Natural killer cell (primary cell): ENCODE data around the gene CISD3. TPM values are rescaled to one million over a fixed set of nuclear protein-coding genes. Genes with fewer than 3 reads are reported as not detected.

Experiments used
- ATAC-seq, 3 donors: fragments of 150-1000 bp in 2 of 3; fragments of 200-7000 bp in 1 of 3; cut with Tn5 transposase; 1 replicate in 1 of 3; 2 replicates in 2 of 3; pipeline ENCODE4 v1.10.0; 2021; ENCODE audit warnings: mild to moderate bottlenecking in 2 of 3, moderate library complexity in 2 of 3
- DNase-seq, 2 donors: peaks; one replicate each; pipeline versions ENCODE4 v3.0.0 to v3.0.0-alpha.2; 2013 to 2021; ENCODE audit warnings: mixed read lengths in 1 of 2
- H3K27ac ChIP-seq: one replicate; pipeline ENCODE4 v1.5.1; 2013; ENCODE audit warnings: mild to moderate bottlenecking, low read length
- H3K27me3 ChIP-seq: one replicate; pipeline ENCODE4 v1.6.1; 2013; ENCODE audit warnings: low read length; ENCODE audit not compliant: control insufficient read depth, insufficient read depth
- H3K36me3 ChIP-seq: one replicate; pipeline ENCODE4 v1.6.1; 2013; ENCODE audit warnings: low read length; ENCODE audit not compliant: control insufficient read depth, insufficient read depth
- H3K4me1 ChIP-seq: one replicate; pipeline ENCODE4 v1.6.1; 2013; ENCODE audit warnings: low read length; ENCODE audit not compliant: control insufficient read depth, insufficient read depth
- H3K4me3 ChIP-seq: one replicate; pipeline ENCODE4 v1.5.1; 2013; ENCODE audit warnings: low read length
- H3K9me3 ChIP-seq: one replicate; pipeline ENCODE4 v1.6.1; 2013; ENCODE audit warnings: low read length; ENCODE audit not compliant: control insufficient read depth, insufficient read depth
- H3K27ac Mint-ChIP-seq, 2 donors: one replicate each; pipeline ENCODE4 v1.8.0; 2022; ENCODE audit warnings: mild to moderate bottlenecking in 2 of 2, mixed read lengths in 2 of 2, moderate library complexity in 1 of 2
- H3K27me3 Mint-ChIP-seq, 2 donors: one replicate each; pipeline ENCODE4 v1.8.0; 2022; ENCODE audit warnings: low read depth in 2 of 2, mixed read lengths in 2 of 2
- H3K36me3 Mint-ChIP-seq: one replicate; pipeline ENCODE4 v1.8.0; 2022; ENCODE audit warnings: mixed read lengths
- H3K4me1 Mint-ChIP-seq, 2 donors: one replicate each; pipeline ENCODE4 v1.8.0; 2022; ENCODE audit warnings: mixed read lengths in 2 of 2
- H3K4me3 Mint-ChIP-seq: one replicate; pipeline ENCODE4 v1.8.0; 2022; ENCODE audit warnings: mild to moderate bottlenecking, moderate library complexity, mixed read lengths
- H3K9me3 Mint-ChIP-seq, 2 donors: one replicate each; pipeline ENCODE4 v1.8.0; 2022; ENCODE audit warnings: mixed read lengths in 2 of 2
- CTCF ChIP-seq: fragments of 200-600 bp; IDR thresholded peaks from one replicate; pipeline ENCODE4 v1.8.0; 2022; ENCODE audit warnings: antibody characterized with exemption
- WGBS: methylation state at CpG from one replicate; pipeline ENCODE4 v1.1.7; 2013; ENCODE audit warnings: missing lambda C conversion rate; ENCODE audit not compliant: insufficient coverage; 5-methylcytosine and 5-hydroxymethylcytosine counted together
- intact Hi-C: fragments of 100-400 bp; cut with micrococcal nuclease; formaldehyde crosslinking; loops from one replicate; pipeline ENCODE4 v1.14.2; 2022
- total RNA-seq, 4 donors: library from RNA; stranded (reverse); fragments of 120-200 nt in 1 of 4; gene quantifications; one replicate each; pipeline versions ENCODE4 v1.2.3 to v1.2.4, GENCODE V29; 2013 to 2022

Gene CISD3
- total RNA-seq, 3 donors from 2014 or later (not counting 1 experiment from before 2014, with no cell fraction given) = 32.6 to 37.4 (median 33.9) TPM

- H3K4me3 Mint-ChIP-seq = no peak overlapping the region
- H3K4me3 ChIP-seq = no peak overlapping the region
- no peaks in the 10 kb centered on the region for H3K27me3 ChIP-seq
- TF ChIP-seq CTCF = no peak
- intact Hi-C loops = no loop called here
- H3K4me1 ChIP-seq = peaks cover 20% of the 10 kb centered on the region
- ATAC-seq (no peak), DNase-seq (no peak)
- H3K27ac Mint-ChIP-seq = peak overlapping the region; percentile 71 to 81
- H3K9me3 Mint-ChIP-seq = no peaks in the 10 kb centered on the region
- no peak overlapping the region for H3K27ac ChIP-seq
- no peaks in the 10 kb centered on the region for H3K36me3 ChIP-seq
- 89% methylated on average over 4 of the region's 4 CpGs for WGBS
- H3K27me3 Mint-ChIP-seq = peaks cover 0 to 3% of the 10 kb centered on the region in 2 donors
- H3K4me1 Mint-ChIP-seq = peaks cover 22 to 40% of the 10 kb centered on the region in 2 donors
- no peaks in the 10 kb centered on the region for H3K36me3 Mint-ChIP-seq
- no peaks in the 10 kb centered on the region for H3K9me3 ChIP-seq
These were observed 32.9 kb upstream of the CISD3 start for GRCh38 chr17:38697061-38697820.

- Mint-ChIP-seq H3K4me1 (peaks cover 26 to 55% of the 10 kb centered on the region in 2 donors), H3K27ac (peak overlapping the region in 1 of 2 donors; percentile 70), H3K27me3 (no peaks in the 10 kb centered on the region), H3K4me3 (no peak overlapping the region), H3K9me3 (no peaks in the 10 kb centered on the region), H3K36me3 (no peaks in the 10 kb centered on the region)
- H3K27me3 ChIP-seq = no peaks in the 10 kb centered on the region
- TF ChIP-seq CTCF = no peak
- ATAC-seq (no peak), DNase-seq (no peak)
- H3K27ac ChIP-seq = no peak overlapping the region
- H3K4me1 ChIP-seq = peaks cover 34% of the 10 kb centered on the region
- no peak overlapping the region for H3K4me3 ChIP-seq
- H3K36me3 ChIP-seq = no peaks in the 10 kb centered on the region
- H3K9me3 ChIP-seq = no peaks in the 10 kb centered on the region
- 91% methylated on average over 5 of the region's 5 CpGs for WGBS
- intact Hi-C loops = no loop called here
These were observed 31.4 kb upstream of the CISD3 start for GRCh38 chr17:38698760-38699159.

GRCh38 chr17:38701504-38702165, 28.5 kb upstream of the CISD3 start:
- 2% methylated on average over 25 of the region's 25 CpGs for WGBS
- H3K36me3 ChIP-seq = no peaks in the 10 kb centered on the region
- peak overlapping the region; percentile 95 for H3K27ac ChIP-seq
- peak overlapping the region; percentile 90 for H3K4me3 Mint-ChIP-seq
- peaks cover 50% of the 10 kb centered on the region for H3K4me1 ChIP-seq
- H3K9me3 Mint-ChIP-seq = no peaks in the 10 kb centered on the region
- H3K27me3 ChIP-seq = no peaks in the 10 kb centered on the region
- DNase-seq (peak; percentile 68 to 92), ATAC-seq (peak; percentile 53 to 73 (median 57))
- H3K4me1 Mint-ChIP-seq = peaks cover 43 to 72% of the 10 kb centered on the region in 2 donors
- H3K4me3 ChIP-seq = peak overlapping the region; percentile 69
- H3K27ac Mint-ChIP-seq = peak overlapping the region; percentile 98 to 100
- no peaks in the 10 kb centered on the region for H3K9me3 ChIP-seq
- intact Hi-C loops = loop anchor here (1.0 to 10.0 kb wide), 4 partner anchors 25 to 171 kb away; partner anchors contain the start of genes LASP1 and PSMB3
- H3K27me3 Mint-ChIP-seq = no peaks in the 10 kb centered on the region
- TF ChIP-seq CTCF = no peak
- H3K36me3 Mint-ChIP-seq = no peaks in the 10 kb centered on the region
